K562 (cell line): ENCODE data around the gene CPT1C. TPM values are rescaled to one million over a fixed set of nuclear protein-coding genes. Genes with fewer than 3 reads are reported as not detected.

ENCODE experiments used
- ATAC-seq: fragments of 200-7000 bp; cut with Tn5 transposase; 3 replicates; pipeline ENCODE4 v1.9.1; 2020; ENCODE audit warnings: moderate library complexity
- Bru-seq: library from RNA; stranded (reverse); fragments of 400-500 nt; gene quantifications from one replicate; lab custom pipeline; 2021; lab: Mats Ljungman, UMichigan
- BruChase-seq, 2 experiments: library from RNA; stranded (reverse); fragments of 400-500 nt; gene quantifications; one replicate each; lab custom pipeline; 2021; lab: Mats Ljungman, UMichigan
- BruUV-seq: library from RNA; stranded (reverse); fragments of 400-500 nt; replicated peaks from 2 replicates; lab custom pipeline; 2021; lab: Mats Ljungman, UMichigan
- CTCF ChIA-PET: fragments of 300-600 bp; formaldehyde crosslinking; extraction: SDS; loops from one replicate; lab custom pipeline; 2021; ENCODE audit warnings: low intra/inter-chr PET ratio; lab: Yijun Ruan, JAX
- POLR2A ChIA-PET: fragments of 300-600, 350-650 bp; sonication (Branson Sonifier 250); formaldehyde crosslinking; extraction: SDS; loops from one replicate; lab custom pipeline; 2021; ENCODE audit warnings: antibody characterized with exemption, inconsistent platforms; lab: Yijun Ruan, JAX
- DNase-seq, 4 experiments: peaks; one replicate each; pipeline versions ENCODE4 v3.0.0 to v3.0.0-alpha.2; 2011 to 2018; ENCODE audit warnings: low spot score in 3 of 4, mixed read lengths in 3 of 4; ENCODE audit errors: extremely low read depth in 1 of 4
- FAIRE-seq: peaks from 2 replicates; lab custom pipeline; 2011; peaks lifted over from hg19 to GRCh38; lab: Jason Lieb, UNC
- H2AFZ ChIP-seq: 2 replicates; pipeline ENCODE4 v1.6.0; 2011; ENCODE audit warnings: low read depth, low read length, control low read depth, inconsistent platforms
- H3K27ac ChIP-seq: fragments of 200-600 bp; 3 replicates; pipeline ENCODE4 v1.8.0; 2011; ENCODE audit warnings: low read depth, mild to moderate bottlenecking, control low read depth, inconsistent platforms, low read length, moderate library complexity, mixed read lengths; ENCODE audit errors: extremely low read depth
- H3K27me3 ChIP-seq, 2 experiments: fragments of 300-600 bp in 1 of 2; 2 replicates in 1 of 2; 3 replicates in 1 of 2; pipeline versions ENCODE4 v1.6.0 to v1.8.0; 2011; ENCODE audit warnings: inconsistent platforms in 2 of 2, low read length in 2 of 2, mild to moderate bottlenecking in 1 of 2, mixed read lengths in 1 of 2, moderate library complexity in 1 of 2; ENCODE audit not compliant: control insufficient read depth in 2 of 2, insufficient read depth in 2 of 2
- H3K36me3 ChIP-seq: fragments of 300-600 bp; 3 replicates; pipeline ENCODE4 v1.8.0; 2011; ENCODE audit warnings: mild to moderate bottlenecking, low read length, inconsistent platforms; ENCODE audit not compliant: control insufficient read depth, insufficient read depth
- H3K4me1 ChIP-seq, 2 experiments: fragments of 200-600 bp in 1 of 2; replicated peaks in 1 of 2; 2 replicates in 1 of 2; 3 replicates in 1 of 2; pipeline versions ENCODE4 v1.5.1 to v1.8.0; 2011; ENCODE audit warnings: inconsistent platforms in 2 of 2, low read length in 2 of 2, mild to moderate bottlenecking in 1 of 2, mixed read lengths in 1 of 2, moderate library complexity in 1 of 2; ENCODE audit not compliant: control insufficient read depth in 2 of 2, insufficient read depth in 2 of 2
- H3K4me2 ChIP-seq: 2 replicates; pipeline ENCODE4 v1.6.1; 2011; ENCODE audit warnings: low read length, control low read depth, inconsistent platforms, mixed read lengths; ENCODE audit not compliant: insufficient read depth
- H3K4me3 ChIP-seq: fragments of 200-600 bp; sonication (generic), shearing (Covaris generic); 2 replicates; pipeline ENCODE4 v1.5.1; 2016; ENCODE audit warnings: control low read depth, inconsistent platforms
- H3K79me2 ChIP-seq: fragments of 200-600 bp; 3 replicates; pipeline ENCODE4 v1.8.0; 2011; ENCODE audit warnings: low read length, inconsistent platforms; ENCODE audit not compliant: control insufficient read depth, insufficient read depth
- H3K9ac ChIP-seq, 2 experiments: 2 replicates each; pipeline versions ENCODE4 v1.6.0 to v1.6.1; 2011; ENCODE audit warnings: low read depth in 2 of 2, low read length in 2 of 2, control low read depth in 1 of 2, inconsistent platforms in 1 of 2, mild to moderate bottlenecking in 1 of 2, mixed read lengths in 1 of 2; ENCODE audit not compliant: insufficient read depth in 1 of 2
- H3K9me1 ChIP-seq: one replicate; pipeline ENCODE4 v1.6.0; 2011; ENCODE audit warnings: inconsistent platforms, mild to moderate bottlenecking, low read length, moderate library complexity; ENCODE audit not compliant: control insufficient read depth, insufficient read depth
- H3K9me3 ChIP-seq: replicated peaks from 2 replicates; pipeline ENCODE4 v1.5.1; 2011; ENCODE audit warnings: low read depth, low read length, inconsistent platforms; ENCODE audit not compliant: control insufficient read depth, insufficient read depth
- H4K20me1 ChIP-seq: replicated peaks from 2 replicates; pipeline ENCODE4 v1.6.1; 2011; ENCODE audit warnings: low read length, inconsistent platforms, mixed read lengths; ENCODE audit not compliant: control insufficient read depth, insufficient read depth
- ARNT ChIP-seq, 2 experiments: fragments of 450-650 bp; IDR thresholded peaks; 2 replicates each; pipeline ENCODE4 v1.6.1; 2016; ENCODE audit warnings: mild to moderate bottlenecking in 1 of 2
- POLR2A ChIP-seq: fragments of 450-650 bp; conservative IDR thresholded peaks from 2 replicates; pipeline ENCODE4 v1.6.1; 2016
- POLR2AphosphoS5 ChIP-seq: IDR thresholded peaks from 2 replicates; pipeline ENCODE4 v1.6.1; 2011; ENCODE audit warnings: mild to moderate bottlenecking, low read depth, low read length, moderate library complexity; ENCODE audit not compliant: control insufficient read depth, insufficient read depth
- SIRT6 ChIP-seq: IDR thresholded peaks from one replicate; pipeline ENCODE4 v1.6.1; 2012; ENCODE audit warnings: low read depth, mild to moderate bottlenecking, control low read depth, inconsistent platforms, low read length, moderate library complexity
- SNRNP70 ChIP-seq: fragments of 200-400 bp; formaldehyde crosslinking; optimal IDR thresholded peaks from 2 replicates; pipeline ENCODE3; 2017; ENCODE audit warnings: low read depth, low read length
- SUPT5H ChIP-seq: fragments of 450-650 bp; IDR thresholded peaks from 2 replicates; pipeline ENCODE4 v1.6.1; 2016
- ZBTB33 ChIP-seq: sonication (generic); formaldehyde crosslinking; IDR thresholded peaks from 2 replicates; pipeline ENCODE4 v1.8.1; 2023; ENCODE audit warnings: mild to moderate bottlenecking, missing genetic modification reagents
- WGBS: fragments of 100-300 bp; shearing (Covaris generic); methylation state at CpG from one replicate; pipeline ENCODE4 v1.1.6; 2016; ENCODE audit warnings: low coverage, mixed read lengths; ENCODE audit not compliant: insufficient coverage; ENCODE audit errors: missing lambda C conversion rate; 5-methylcytosine and 5-hydroxymethylcytosine counted together
- in situ Hi-C: fragments of 300-500 bp; cut with MboI; formaldehyde crosslinking; loops from 4 replicates; pipeline ENCODE4 v1.15.0; 2018; ENCODE audit warnings: inconsistent platforms, mixed read lengths
- intact Hi-C: fragments of 100-400 bp; cut with micrococcal nuclease; formaldehyde crosslinking; loops from 2 replicates; pipeline ENCODE4 v1.14.2; 2022
- long read RNA-seq, 3 experiments: library from polyadenylated mRNA in 2 of 3; library from RNA in 1 of 3; unstranded in 2 of 3; stranded (forward) in 1 of 3; transcript quantifications; one replicate each; pipeline ENCODE4 v2.0.0, GENCODE V29; 2019 to 2022
- polyA minus RNA-seq, 3 experiments: library from RNA; depleted of rRNA, polyadenylated mRNA; stranded (reverse); fragments of >200 nt; gene quantifications; 2 replicates each; pipeline ENCODE4 v1.2.3, GENCODE V29; 2011
- polyA plus RNA-seq, 8 experiments: library from polyadenylated mRNA; depleted of rRNA in 4 of 8; stranded (reverse) in 5 of 8; unstranded in 3 of 8; fragments of >200 nt; fragmentation: Nextera tagmentation in 2 of 8; fragmentation: Illumina TruSeq in 1 of 8; extraction: Ambion mirVana in 2 of 8; extraction: Trizol in 1 of 8; gene quantifications; 2 replicates each; pipeline versions ENCODE4 v1.2.1 to v1.2.3, GENCODE V29; 2011 to 2014; ENCODE audit warnings: inconsistent platforms in 1 of 8, missing spikeins in 1 of 8
- total RNA-seq, 7 experiments: library from RNA; depleted of rRNA in 6 of 7; stranded (reverse); fragments of >200 nt in 6 of 7; fragmentation: Illumina TruSeq in 2 of 7; extraction: Trizol in 2 of 7; gene quantifications; 2 replicates each; pipeline versions ENCODE4 v1.2.1 to v1.2.3, GENCODE V29; 2011 to 2021; ENCODE audit warnings: low replicate concordance in 1 of 7

Gene CPT1C
- 2.6 and 5.2 TPM in 2 replicates for total RNA-seq (2011; cell fraction: chromatin; rRNA removed; ENCODE audit: low replicate concordance)
- 3.6 and 3.7 TPM in 2 replicates for total RNA-seq (2011; cell fraction: nucleolus; rRNA removed)
- 1.8 and 3.9 TPM in 2 replicates for total RNA-seq (2011; cell fraction: nucleoplasm; rRNA removed)
- 2.5 and 2.7 TPM in 2 replicates for total RNA-seq (2014; rRNA removed)
- total RNA-seq (2014; rRNA removed; fragmentation: Illumina TruSeq; extraction: Trizol): 1.9 and 3.0 TPM in 2 replicates
- total RNA-seq (2015; rRNA removed; fragmentation: Illumina TruSeq; extraction: Trizol): 2.1 and 2.8 TPM in 2 replicates
- total RNA-seq (2021): 3.1 and 4.4 TPM in 2 replicates
- 1.9 and 3.6 TPM in 2 replicates for polyA plus RNA-seq (2011; rRNA removed)
- polyA plus RNA-seq (2011; cell fraction: cytosol; rRNA removed): 4.7 and 7.4 TPM in 2 replicates
- polyA plus RNA-seq (2011; cell fraction: nucleus; rRNA removed): 3.6 and 4.2 TPM in 2 replicates
- polyA plus RNA-seq (2012): 5.1 and 6.1 TPM in 2 replicates
- 4.8 and 5.1 TPM in 2 replicates for polyA plus RNA-seq (2014; fragmentation: Illumina TruSeq; extraction: Trizol)
- 10 to 100 TPM; 11.5 to 12.3 TPM for polyA plus RNA-seq (2014; fragmentation: Nextera tagmentation; extraction: Ambion mirVana)
- polyA plus RNA-seq (2014; rRNA removed): 2.1 and 4.0 TPM in 2 replicates
- polyA minus RNA-seq (2011; rRNA and poly(A)+ RNA removed): 0.53 and 0.96 TPM in 2 replicates
- not detected in 2 replicates for polyA minus RNA-seq (2011; cell fraction: cytosol; rRNA and poly(A)+ RNA removed)
- polyA minus RNA-seq (2011; cell fraction: nucleus; rRNA and poly(A)+ RNA removed): 0.27 and 2.1 TPM in 2 replicates
- percentile 25 among the genes with signal in this experiment for Bru-seq, nascent RNA
- percentile 19 among the genes with signal in this experiment for BruChase-seq, experiment 1, labeled RNA remaining after a 2-hour chase
- BruChase-seq, experiment 2, labeled RNA remaining after a 6-hour chase: percentile 28 among the genes with signal in this experiment
- long read RNA-seq, experiment 1, partial matches to known transcripts: 0 of 1 reads
- long read RNA-seq, experiment 1, other reads (novel, unspliced or antisense): 0 of 1 reads
- long read RNA-seq, experiment 2, partial matches to known transcripts: 0 of 2 reads
- long read RNA-seq, experiment 2, other reads (novel, unspliced or antisense): 0 of 2 reads
- long read RNA-seq, experiment 3: 0 reads

DNA sequence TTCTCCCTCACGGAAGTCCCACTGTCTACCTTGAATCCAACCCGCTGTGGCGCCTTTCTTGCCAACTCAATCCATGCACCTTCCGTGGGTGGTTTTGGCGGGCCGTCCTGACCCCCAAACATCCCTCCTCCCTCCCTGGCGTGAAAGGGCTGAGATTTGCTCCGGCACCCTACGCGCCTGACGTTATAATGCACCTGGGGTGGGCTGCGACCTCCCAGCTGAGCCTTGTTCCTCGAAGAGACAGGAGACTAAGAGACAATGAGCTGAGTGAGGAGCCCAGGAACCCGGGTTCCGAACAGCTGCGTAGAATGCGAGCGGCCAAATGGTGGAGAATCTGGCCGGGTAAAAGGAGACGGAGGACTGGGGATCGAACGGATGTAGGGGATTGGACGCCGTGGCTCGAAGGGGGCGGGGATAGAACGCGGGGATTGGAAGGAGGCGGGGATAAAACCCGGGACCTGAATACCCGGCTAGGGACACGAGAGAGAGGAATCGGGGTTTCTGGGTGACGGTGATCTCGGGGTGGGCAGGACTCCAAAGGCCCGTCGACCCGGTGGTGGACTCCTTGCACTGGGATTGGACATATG lies at the start of gene CPT1C:
Gene CPT1C, plus strand, starts transcription at position 461 of the 587 bp plus-strand sequence. CDS start 1,137 bp downstream, outside the sequence.
- POLR2A ChIA-PET: no interaction called here
- no peaks in the 10 kb centered on the region for H3K27me3 ChIP-seq
- WGBS: 83% methylated on average over 33 of the region's 38 CpGs
- intact Hi-C loops (no loop called here), in situ Hi-C loops (no loop called here)
- no peak within 1 kb of the TSS for H3K9ac ChIP-seq
- H3K4me1 ChIP-seq: peaks cover 0 to 54% of the 10 kb centered on the region in 2 experiments; a peak in 2 of 5 replicates
- CTCF ChIA-PET: no interaction called here
- H2AFZ ChIP-seq: no peak within 1 kb of the TSS
- H3K36me3 ChIP-seq: peaks cover 36% of the 10 kb centered on the region; the same call in 2 of the 3 replicates
- DNase-seq: no peak
- ATAC-seq: no peak
- no peak for FAIRE-seq
- H3K79me2 ChIP-seq: no peaks in the 10 kb centered on the region
- H3K4me3 ChIP-seq: no peak within 1 kb of the TSS
- H3K9me3 ChIP-seq: no peaks in the 10 kb centered on the region
- no peak within 1 kb of the TSS for H3K4me2 ChIP-seq
- H4K20me1 ChIP-seq: no peaks in the 10 kb centered on the region
- BruUV-seq: no TSS peak
- no peaks in the 10 kb centered on the region for H3K9me1 ChIP-seq
- TF ChIP-seq POLR2A (0 out of 2 replicates have a peak, but pooled peaks have one; percentile 26), POLR2AphosphoS5 (peak; percentile 27; the same call in 1 of the 2 replicates), ARNT (IDR thresholded peaks at IDR 0.05) (no peak), ZBTB33 (peak; percentile 47; the same call in 1 of the 2 replicates), SUPT5H (0 out of 2 replicates have a peak, but pooled peaks have one; percentile 44), SNRNP70 (no peak), SIRT6 (peak; percentile 34)
- TF ChIP-seq, all 486 proteins: peak for 5
- H3K27ac ChIP-seq: no peak within 1 kb of the TSS
